Esophagus squamous epithelium (tissue), 5 donors: ENCODE measurements around the gene FRYL. TPM values are rescaled to one million over a fixed set of nuclear protein-coding genes. Genes with fewer than 3 reads are reported as not detected.

Experiments used
- DNase-seq: peaks from one replicate; lab custom pipeline; 2025; lab: John Stamatoyannopoulos, UW
- H3K27ac ChIP-seq, 4 donors: fragments of 200-600 bp; sonication (generic); one replicate each; pipeline ENCODE4 v1.5.1; 2016 to 2019; ENCODE audit warnings: mild to moderate bottlenecking in 1 of 4
- H3K27me3 ChIP-seq, 4 donors: fragments of 200-600 bp; sonication (generic); 1 replicate in 3 of 4; 2 replicates in 1 of 4; pipeline versions ENCODE4 v1.5.1 to v1.6.0; 2017 to 2021; ENCODE audit warnings: antibody characterized with exemption in 1 of 4
- H3K36me3 ChIP-seq, 3 donors: fragments of 200-600 bp; sonication (generic); one replicate each; pipeline ENCODE4 v1.5.1; 2016 to 2019
- H3K4me1 ChIP-seq, 3 donors: fragments of 200-600 bp; sonication (generic); one replicate each; pipeline ENCODE4 v1.5.1; 2017 to 2019
- H3K4me3 ChIP-seq, 4 donors: fragments of 200-600 bp; sonication (generic); 1 replicate in 3 of 4; 2 replicates in 1 of 4; pipeline ENCODE4 v1.5.1; 2016 to 2019; ENCODE audit warnings: mild to moderate bottlenecking in 2 of 4, moderate library complexity in 1 of 4
- H3K9me3 ChIP-seq, 3 donors: fragments of 200-600 bp; sonication (generic); one replicate each; pipeline ENCODE4 v1.5.1; 2016 to 2019
- POLR2A ChIP-seq, 4 donors: fragments of 450-650 bp; IDR thresholded peaks; one replicate each; pipeline ENCODE4 v1.6.1; 2017; ENCODE audit warnings: antibody characterized with exemption in 4 of 4, mild to moderate bottlenecking in 4 of 4, moderate library complexity in 3 of 4
- whole genome bisulfite sequencing, 2 donors: methylation state at CpG; one replicate each; pipeline ENCODE4 v1.1.5; 2018; 5-methylcytosine and 5-hydroxymethylcytosine counted together
- intact Hi-C: fragments of 100-400 bp; cut with DNase I; formaldehyde crosslinking; loops from one replicate; pipeline ENCODE4 v1.15.0; 2022
- total RNA-seq, 4 donors: library from RNA; depleted of rRNA; stranded (reverse); fragments of >200 nt; gene quantifications; one replicate each; pipeline ENCODE4 v1.1.0, GENCODE V29; 2016
- TF ChIP-seq, protein P1 (sequence below), 6 experiments: fragments of 450-650 bp in 4 of 6; fragments of 200-600 bp in 2 of 6; sonication (generic) in 2 of 6; IDR thresholded peaks; one replicate each; pipeline ENCODE4 v1.5.1; 2016 to 2019; ENCODE audit warnings: antibody characterized with exemption in 6 of 6, mild to moderate bottlenecking in 4 of 6, moderate library complexity in 4 of 6
- donor health status: DM: yes; HTN: yes; CAD: no.

The FRYL gene
- total RNA-seq, 4 donors from 2014 or later, result 26.1 to 69.6 (median 38.1) TPM

DNA sequence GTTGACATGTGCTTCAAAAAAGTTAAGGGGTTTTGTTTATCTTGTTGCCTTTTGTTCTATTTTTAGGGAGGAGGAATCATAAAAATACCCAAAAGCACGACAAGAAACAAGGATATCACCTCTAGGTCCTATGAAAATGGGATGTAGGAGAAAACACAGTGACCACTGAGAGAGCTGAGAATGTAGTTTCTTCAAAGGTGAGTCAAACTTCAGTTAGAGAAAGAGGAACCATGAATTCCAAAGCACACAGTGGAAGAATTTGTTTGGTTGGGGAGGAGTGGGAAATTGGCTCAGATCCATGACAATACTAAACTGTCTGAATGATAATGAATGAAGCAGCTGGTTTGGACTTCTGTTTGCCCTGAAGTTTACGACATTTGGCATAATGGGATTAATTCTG is 19.1 kb upstream of the FRYL start:
- intact Hi-C loops, result no loop called here
- no peak overlapping the region for H3K4me3 ChIP-seq
- peaks cover 5 to 20% (median 9%) of the 10 kb centered on the region in 3 donors for H3K4me1 ChIP-seq
- H3K36me3 ChIP-seq, result no peaks in the 10 kb centered on the region
- WGBS, 2 donors, result 51 to 58% methylated on average over 2 of the region's 2 CpGs
- DNase-seq, result no peak
- no peaks in the 10 kb centered on the region for H3K27me3 ChIP-seq
- TF ChIP-seq, protein P1, sequence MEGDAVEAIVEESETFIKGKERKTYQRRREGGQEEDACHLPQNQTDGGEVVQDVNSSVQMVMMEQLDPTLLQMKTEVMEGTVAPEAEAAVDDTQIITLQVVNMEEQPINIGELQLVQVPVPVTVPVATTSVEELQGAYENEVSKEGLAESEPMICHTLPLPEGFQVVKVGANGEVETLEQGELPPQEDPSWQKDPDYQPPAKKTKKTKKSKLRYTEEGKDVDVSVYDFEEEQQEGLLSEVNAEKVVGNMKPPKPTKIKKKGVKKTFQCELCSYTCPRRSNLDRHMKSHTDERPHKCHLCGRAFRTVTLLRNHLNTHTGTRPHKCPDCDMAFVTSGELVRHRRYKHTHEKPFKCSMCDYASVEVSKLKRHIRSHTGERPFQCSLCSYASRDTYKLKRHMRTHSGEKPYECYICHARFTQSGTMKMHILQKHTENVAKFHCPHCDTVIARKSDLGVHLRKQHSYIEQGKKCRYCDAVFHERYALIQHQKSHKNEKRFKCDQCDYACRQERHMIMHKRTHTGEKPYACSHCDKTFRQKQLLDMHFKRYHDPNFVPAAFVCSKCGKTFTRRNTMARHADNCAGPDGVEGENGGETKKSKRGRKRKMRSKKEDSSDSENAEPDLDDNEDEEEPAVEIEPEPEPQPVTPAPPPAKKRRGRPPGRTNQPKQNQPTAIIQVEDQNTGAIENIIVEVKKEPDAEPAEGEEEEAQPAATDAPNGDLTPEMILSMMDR (IDR thresholded peaks at IDR 0.05), result no peak
- TF ChIP-seq POLR2A (IDR thresholded peaks at IDR 0.05), result no peak
- no peaks in the 10 kb centered on the region for H3K9me3 ChIP-seq
- no peak overlapping the region for H3K27ac ChIP-seq

GRCh38 chr4:48798117-48798516 is 18.0 kb upstream of the FRYL start:
- no peaks in the 10 kb centered on the region for H3K27me3 ChIP-seq
- intact Hi-C loops, result no loop called here
- no peak for DNase-seq
- no peaks in the 10 kb centered on the region for H3K9me3 ChIP-seq
- TF ChIP-seq, protein P1 (IDR thresholded peaks at IDR 0.05), result no peak
- no peak for TF ChIP-seq POLR2A (IDR thresholded peaks at IDR 0.05)
- 89 to 92% methylated on average over 2 of the region's 2 CpGs for WGBS, 2 donors
- H3K4me1 ChIP-seq, result peaks cover 5 to 20% (median 9%) of the 10 kb centered on the region in 3 donors
- H3K27ac ChIP-seq, result no peak overlapping the region
- H3K36me3 ChIP-seq, result no peaks in the 10 kb centered on the region
- no peak overlapping the region for H3K4me3 ChIP-seq

- Histone ChIP-seq H3K4me3 (no peak overlapping the region), H3K4me1 (peaks cover 2 to 14% (median 9%) of the 10 kb centered on the region in 3 donors), H3K36me3 (no peaks in the 10 kb centered on the region), H3K27ac (no peak overlapping the region), H3K27me3 (no peaks in the 10 kb centered on the region), H3K9me3 (no peaks in the 10 kb centered on the region)
- 60 to 68% methylated on average over 1 of the region's 1 CpG for WGBS, 2 donors
- DNase-seq, result no peak
- intact Hi-C loops, result no loop called here
- no peak for TF ChIP-seq POLR2A (IDR thresholded peaks at IDR 0.05)
- TF ChIP-seq, protein P1 (IDR thresholded peaks at IDR 0.05), result no peak
These were observed 17.0 kb upstream of the FRYL start for GRCh38 chr4:48796927-48797679.

GRCh38 chr4:48796191-48796926 is 16.3 kb upstream of the FRYL start:
- TF ChIP-seq POLR2A (IDR thresholded peaks at IDR 0.05), result no peak
- TF ChIP-seq, protein P1 (IDR thresholded peaks at IDR 0.05), result no peak
- H3K4me1 ChIP-seq, result peaks cover 0 to 7% (median 4%) of the 10 kb centered on the region in 3 donors
- H3K27me3 ChIP-seq, result no peaks in the 10 kb centered on the region
- no peak for DNase-seq
- H3K27ac ChIP-seq, result peak overlapping the region in 1 of 4 donors; percentile 15
- no peak overlapping the region for H3K4me3 ChIP-seq
- intact Hi-C loops, result no loop called here
- no peaks in the 10 kb centered on the region for H3K36me3 ChIP-seq
- H3K9me3 ChIP-seq, result no peaks in the 10 kb centered on the region
- WGBS, 2 donors, result 58 to 64% methylated on average over 2 of the region's 2 CpGs

DNA sequence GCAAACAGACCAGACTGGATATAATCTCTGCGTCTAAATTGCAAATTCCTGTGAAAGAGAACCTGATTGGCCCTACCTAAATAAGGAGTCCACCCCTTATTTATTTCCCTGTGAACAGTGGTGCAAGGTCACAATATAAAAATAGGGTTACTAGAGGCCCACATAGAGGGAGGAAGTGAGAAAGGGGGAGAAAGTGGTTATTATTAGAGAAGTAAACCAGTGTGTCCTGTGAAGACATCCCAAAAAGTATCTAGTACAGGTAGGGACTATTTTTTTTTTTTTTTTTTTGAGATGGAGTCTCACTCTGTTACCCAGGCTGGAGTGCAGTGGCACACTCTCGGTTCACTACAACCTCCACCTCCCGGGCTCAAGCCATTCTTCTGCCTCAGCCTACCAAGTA is 15.0 kb upstream of the FRYL start:
- no peak for TF ChIP-seq POLR2A (IDR thresholded peaks at IDR 0.05)
- TF ChIP-seq, protein P1 (IDR thresholded peaks at IDR 0.05), result no peak

More for the DNA sequence above, 15.0 kb upstream of the FRYL start:
- intact Hi-C loops, result no loop called here
- WGBS, 2 donors, result 90 to 97% methylated on average over 3 of the region's 3 CpGs
- no peaks in the 10 kb centered on the region for H3K27me3 ChIP-seq
- DNase-seq, result no peak
- H3K9me3 ChIP-seq, result no peaks in the 10 kb centered on the region
- H3K4me1 ChIP-seq, result no peaks in the 10 kb centered on the region
- H3K27ac ChIP-seq, result no peak overlapping the region
- H3K36me3 ChIP-seq, result no peaks in the 10 kb centered on the region
- H3K4me3 ChIP-seq, result no peak overlapping the region
